GM10266 (cell line): Measurements from ENCODE around the gene SYP.

ENCODE experiments used
- DNase-seq: peaks from one replicate; pipeline ENCODE4 v3.0.0; 2012; ENCODE audit errors: extremely low spot score
- TF ChIP-seq, protein P1 (sequence below): IDR thresholded peaks from 2 replicates; pipeline ENCODE4 v1.5.1; 2012; ENCODE audit warnings: mild to moderate bottlenecking, low read depth; ENCODE audit not compliant: control insufficient read depth, insufficient read depth; ENCODE audit errors: missing control alignments

SYP gene

DNA sequence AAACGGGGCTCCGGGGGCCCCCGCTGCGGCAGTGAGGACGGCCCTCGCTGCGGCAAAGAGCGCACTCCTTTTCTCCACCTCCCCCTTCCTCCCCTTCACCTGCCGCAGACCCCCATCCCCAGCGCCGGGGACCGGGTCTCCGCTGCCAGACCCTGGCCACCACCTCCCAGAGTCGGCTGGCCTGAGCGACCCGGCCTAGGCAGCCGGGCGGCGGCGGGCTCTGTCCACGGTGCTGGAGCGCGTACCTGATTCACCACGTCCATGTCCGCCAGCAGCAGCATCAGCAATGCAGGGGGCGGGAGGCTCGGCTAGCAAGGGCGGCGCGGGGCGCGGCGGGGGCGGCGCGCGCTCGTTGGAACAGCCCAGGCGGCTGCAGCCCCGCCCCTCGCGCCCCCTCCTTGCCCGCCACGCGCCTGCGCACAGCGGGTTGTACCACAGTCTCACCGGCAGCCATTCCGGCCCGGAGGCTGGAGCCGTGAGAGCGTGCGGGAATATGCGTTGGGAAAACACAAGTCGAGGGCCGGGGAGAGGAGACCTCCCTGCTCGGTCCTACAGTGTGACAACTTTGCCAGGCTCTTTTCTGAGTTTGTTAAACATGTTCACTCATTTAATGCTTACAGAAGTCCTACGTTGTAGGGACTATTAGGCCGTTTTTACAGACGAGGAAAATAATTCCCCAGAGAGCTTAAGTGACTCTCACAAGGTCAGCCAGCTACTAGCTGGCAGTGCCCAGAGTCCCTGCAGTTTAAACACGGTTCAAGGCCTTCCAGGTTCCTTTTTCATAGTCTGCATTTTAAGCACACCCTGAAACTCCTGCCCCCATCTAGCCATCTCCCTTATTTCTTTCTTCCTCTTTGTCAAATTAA lies at the start of gene SYP:
Gene SYP, minus strand, starts transcription at position 288 of the 866 bp plus-strand sequence. Its CDS starts 7 bp downstream, at position 281.
- TF ChIP-seq, protein P1, sequence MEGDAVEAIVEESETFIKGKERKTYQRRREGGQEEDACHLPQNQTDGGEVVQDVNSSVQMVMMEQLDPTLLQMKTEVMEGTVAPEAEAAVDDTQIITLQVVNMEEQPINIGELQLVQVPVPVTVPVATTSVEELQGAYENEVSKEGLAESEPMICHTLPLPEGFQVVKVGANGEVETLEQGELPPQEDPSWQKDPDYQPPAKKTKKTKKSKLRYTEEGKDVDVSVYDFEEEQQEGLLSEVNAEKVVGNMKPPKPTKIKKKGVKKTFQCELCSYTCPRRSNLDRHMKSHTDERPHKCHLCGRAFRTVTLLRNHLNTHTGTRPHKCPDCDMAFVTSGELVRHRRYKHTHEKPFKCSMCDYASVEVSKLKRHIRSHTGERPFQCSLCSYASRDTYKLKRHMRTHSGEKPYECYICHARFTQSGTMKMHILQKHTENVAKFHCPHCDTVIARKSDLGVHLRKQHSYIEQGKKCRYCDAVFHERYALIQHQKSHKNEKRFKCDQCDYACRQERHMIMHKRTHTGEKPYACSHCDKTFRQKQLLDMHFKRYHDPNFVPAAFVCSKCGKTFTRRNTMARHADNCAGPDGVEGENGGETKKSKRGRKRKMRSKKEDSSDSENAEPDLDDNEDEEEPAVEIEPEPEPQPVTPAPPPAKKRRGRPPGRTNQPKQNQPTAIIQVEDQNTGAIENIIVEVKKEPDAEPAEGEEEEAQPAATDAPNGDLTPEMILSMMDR = no peak
- peak; percentile 92 for DNase-seq

DNA sequence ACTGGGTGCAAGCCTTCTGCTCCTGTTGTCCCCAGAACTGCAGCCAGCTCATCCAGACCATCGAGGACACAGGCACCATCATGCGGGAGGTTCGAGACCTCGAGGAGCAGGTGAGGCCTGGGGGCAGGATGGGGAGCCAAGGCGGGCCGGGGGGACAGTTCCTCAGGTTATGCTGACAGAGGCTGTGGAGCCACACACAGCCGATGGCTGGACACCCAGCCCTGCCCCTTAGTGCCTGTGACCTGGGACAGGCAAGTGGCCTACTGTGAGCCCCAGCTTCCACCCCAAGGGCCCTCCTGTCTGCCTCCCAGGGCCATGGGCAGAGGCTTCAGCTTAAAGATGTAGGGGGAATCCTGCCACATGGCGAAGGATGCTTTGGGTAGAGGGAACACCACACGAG lies 49.6 kb upstream of the SYP start:
- TF ChIP-seq, protein P1 = no peak

DNA sequence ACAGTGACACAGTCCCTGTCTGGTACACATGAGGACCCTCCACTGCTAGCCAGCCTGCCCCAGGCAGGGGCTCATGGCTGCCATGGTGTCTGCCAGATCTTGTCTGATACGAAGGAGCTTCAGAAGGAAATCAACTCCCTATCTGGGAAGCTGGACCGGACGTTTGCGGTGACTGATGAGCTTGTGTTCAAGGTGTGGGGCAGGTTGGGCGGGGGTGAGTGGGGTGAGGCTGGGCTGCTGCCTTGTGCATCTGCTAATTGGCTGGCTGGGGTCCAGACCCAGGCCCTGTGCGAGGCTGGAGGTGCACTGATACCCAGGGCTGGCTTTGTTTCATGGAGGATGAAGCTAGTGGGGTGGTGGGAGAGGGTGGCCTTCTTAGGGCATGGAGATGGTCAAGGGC lies 49.1 kb upstream of the SYP start:
- TF ChIP-seq, protein P1 = no peak
- DNase-seq = no peak

More for the DNA sequence above, 49.6 kb upstream of the SYP start:
- DNase-seq = no peak

DNA sequence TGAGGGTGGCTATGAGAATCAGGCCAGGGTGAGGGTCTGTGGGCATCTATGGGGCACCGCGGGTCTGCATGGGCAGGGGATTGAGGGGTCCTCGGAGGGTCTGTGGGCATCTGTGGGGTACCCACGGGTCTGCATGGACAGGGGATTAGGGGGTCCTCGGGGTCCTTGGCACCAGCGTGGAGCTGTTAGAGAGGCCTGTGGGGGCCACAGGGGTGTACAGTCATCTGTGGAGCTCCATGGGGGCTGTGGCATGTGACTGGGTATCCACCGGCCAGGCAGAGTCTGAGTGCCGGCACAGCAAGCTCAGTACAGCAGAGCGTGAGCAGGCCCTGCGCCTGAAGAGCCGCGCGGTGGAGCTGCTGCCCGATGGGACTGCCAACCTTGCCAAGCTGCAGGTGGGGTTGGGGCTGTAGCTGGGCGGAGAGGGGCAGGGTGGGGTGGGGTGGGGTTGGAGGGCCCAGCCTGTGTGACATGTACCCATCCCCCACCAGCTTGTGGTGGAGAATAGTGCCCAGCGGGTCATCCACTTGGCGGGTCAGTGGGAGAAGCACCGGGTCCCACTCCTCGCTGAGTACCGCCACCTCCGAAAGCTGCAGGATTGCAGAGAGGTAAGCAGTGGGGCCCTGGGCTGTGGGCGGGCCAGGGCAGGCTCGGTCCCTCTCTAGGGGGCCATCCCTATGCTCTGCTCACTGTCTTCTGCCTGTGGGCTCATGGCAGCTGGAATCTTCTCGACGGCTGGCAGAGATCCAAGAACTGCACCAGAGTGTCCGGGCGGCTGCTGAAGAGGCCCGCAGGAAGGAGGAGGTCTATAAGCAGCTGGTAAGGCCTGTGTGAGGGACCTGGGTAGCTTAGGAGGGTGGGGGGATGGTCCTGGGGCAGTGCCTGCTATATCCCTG lies 48.2 kb upstream of the SYP start:
- no peak for DNase-seq
- TF ChIP-seq, protein P1 = no peak

DNA sequence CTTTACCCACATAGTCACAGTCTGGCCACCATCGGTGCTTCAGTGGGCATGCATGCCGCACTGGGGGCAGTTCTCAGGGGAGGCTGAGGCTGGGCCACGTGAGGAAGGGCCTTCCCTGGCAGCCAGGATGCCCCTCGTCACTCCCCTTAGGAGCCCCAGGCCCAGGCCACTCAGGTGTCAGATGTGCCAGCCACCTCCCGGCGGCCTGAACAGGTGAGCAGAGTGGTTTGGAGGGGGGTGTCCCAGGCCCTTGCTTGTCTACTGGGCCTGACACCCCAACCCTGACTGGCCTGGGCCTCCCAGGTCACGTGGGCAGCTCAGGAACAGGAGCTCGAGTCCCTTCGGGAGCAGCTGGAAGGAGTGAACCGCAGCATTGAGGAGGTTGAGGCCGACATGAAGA lies 47.4 kb upstream of the SYP start:
- no peak for DNase-seq
- TF ChIP-seq, protein P1 = no peak

DNA sequence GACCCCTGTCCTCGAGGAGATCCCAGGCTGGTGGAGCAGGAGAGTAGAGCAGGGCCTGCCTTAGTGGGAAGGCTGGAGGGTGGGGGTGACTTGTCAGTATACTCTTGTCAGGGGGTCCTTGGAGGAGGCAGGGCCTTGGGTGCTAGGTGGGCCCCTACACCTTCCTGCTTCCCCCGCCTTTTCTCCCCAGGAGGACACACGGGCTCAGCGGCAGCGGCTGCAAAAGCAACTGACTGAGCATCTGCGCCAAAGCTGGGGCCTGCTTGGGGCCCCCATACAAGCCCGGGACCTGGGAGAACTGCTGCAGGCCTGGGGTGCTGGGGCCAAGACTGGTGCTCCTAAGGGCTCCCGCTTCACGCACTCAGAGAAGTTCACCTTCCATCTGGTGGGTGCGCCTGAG lies 46.5 kb upstream of the SYP start:
- no peak for DNase-seq
- TF ChIP-seq, protein P1 = no peak
